Right lobe of liver (tissue), 4 donors: ENCODE data around the gene NLRP14.

Experiments
- POLR2A ChIP-seq: fragments of 450-650 bp; IDR thresholded peaks from one replicate; pipeline ENCODE4 v1.6.1; 2017; ENCODE audit warnings: antibody characterized with exemption, mild to moderate bottlenecking
- TF ChIP-seq, protein P1 (sequence below), 4 donors: fragments of 200-600 bp in 3 of 4; fragments of 450-650 bp in 1 of 4; IDR thresholded peaks; one replicate each; pipeline versions ENCODE4 v1.5.1 to v1.8.0; 2016 to 2022; ENCODE audit warnings: antibody characterized with exemption in 4 of 4, mild to moderate bottlenecking in 2 of 4
- donor health status: DM: no; HTN: no; CAD: no.
- donor health status: DM: no; HTN: no; CAD: no.
- donor health status: DM: no; HTN: yes; CAD: no.

GRCh38 chr11:6992457-6993417 lies 27.5 kb upstream of the NLRP14 start:
- TF ChIP-seq, protein P1, sequence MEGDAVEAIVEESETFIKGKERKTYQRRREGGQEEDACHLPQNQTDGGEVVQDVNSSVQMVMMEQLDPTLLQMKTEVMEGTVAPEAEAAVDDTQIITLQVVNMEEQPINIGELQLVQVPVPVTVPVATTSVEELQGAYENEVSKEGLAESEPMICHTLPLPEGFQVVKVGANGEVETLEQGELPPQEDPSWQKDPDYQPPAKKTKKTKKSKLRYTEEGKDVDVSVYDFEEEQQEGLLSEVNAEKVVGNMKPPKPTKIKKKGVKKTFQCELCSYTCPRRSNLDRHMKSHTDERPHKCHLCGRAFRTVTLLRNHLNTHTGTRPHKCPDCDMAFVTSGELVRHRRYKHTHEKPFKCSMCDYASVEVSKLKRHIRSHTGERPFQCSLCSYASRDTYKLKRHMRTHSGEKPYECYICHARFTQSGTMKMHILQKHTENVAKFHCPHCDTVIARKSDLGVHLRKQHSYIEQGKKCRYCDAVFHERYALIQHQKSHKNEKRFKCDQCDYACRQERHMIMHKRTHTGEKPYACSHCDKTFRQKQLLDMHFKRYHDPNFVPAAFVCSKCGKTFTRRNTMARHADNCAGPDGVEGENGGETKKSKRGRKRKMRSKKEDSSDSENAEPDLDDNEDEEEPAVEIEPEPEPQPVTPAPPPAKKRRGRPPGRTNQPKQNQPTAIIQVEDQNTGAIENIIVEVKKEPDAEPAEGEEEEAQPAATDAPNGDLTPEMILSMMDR (IDR thresholded peaks at IDR 0.05), result no peak
- TF ChIP-seq POLR2A, result no peak
